ENCODE results near the gene ROMO1. TPM values are rescaled to one million over a fixed set of nuclear protein-coding genes. Genes with fewer than 3 reads are reported as not detected.

Gene ROMO1
- total RNA-seq, 1 donor from 2014 or later = 86.0 TPM

- intact Hi-C loops (cut with micrococcal nuclease) = no loop called here
Observed at GRCh38 chr20:35729283-35729807, 30.1 kb downstream of the ROMO1 start.

- intact Hi-C loops (cut with micrococcal nuclease) = loop anchor here (10.0 kb wide), 1 partner anchor 1205 kb away; no protein-coding TSS in a partner anchor
Observed at GRCh38 chr20:35729836-35730582, 30.8 kb downstream of the ROMO1 start.

- intact Hi-C loops (cut with micrococcal nuclease) = loop anchor here (1.0 to 10.0 kb wide), 2 partner anchors 8 to 1204 kb away; no protein-coding TSS in a partner anchor
Observed at GRCh38 chr20:35730583-35731468, 31.6 kb downstream of the ROMO1 start.

GRCh38 chr20:35731469-35731788 is 32.2 kb downstream of the ROMO1 start:
- intact Hi-C loops (cut with micrococcal nuclease) = loop anchor here (1.0 to 10.0 kb wide), 2 partner anchors 8 to 1203 kb away; no protein-coding TSS in a partner anchor

GRCh38 chr20:35731862-35732643 is 32.8 kb downstream of the ROMO1 start:
- intact Hi-C loops (cut with micrococcal nuclease) = loop anchor here (1.0 to 10.0 kb wide), 2 partner anchors 7 to 1203 kb away; no protein-coding TSS in a partner anchor

GRCh38 chr20:35732644-35732982 is 33.4 kb downstream of the ROMO1 start:
- intact Hi-C loops (cut with micrococcal nuclease) = loop anchor here (10.0 kb wide), 1 partner anchor 1202 kb away; no protein-coding TSS in a partner anchor

GRCh38 chr20:35734374-35734773 is 35.2 kb downstream of the ROMO1 start:
- intact Hi-C loops (cut with micrococcal nuclease) = loop anchor here (2.0 to 10.0 kb wide), 2 partner anchors 24 to 1200 kb away; no protein-coding TSS in a partner anchor

- intact Hi-C loops (cut with micrococcal nuclease) = loop anchor here (2.0 to 10.0 kb wide), 2 partner anchors 24 to 1200 kb away; no protein-coding TSS in a partner anchor
Observed at GRCh38 chr20:35734777-35735649, 35.8 kb downstream of the ROMO1 start.

- intact Hi-C loops (cut with micrococcal nuclease) = loop anchor here (2.0 to 10.0 kb wide), 2 partner anchors 25 to 1199 kb away; no protein-coding TSS in a partner anchor
Observed at GRCh38 chr20:35735826-35736470, 36.7 kb downstream of the ROMO1 start.

- intact Hi-C loops (cut with micrococcal nuclease) = loop anchor here (10.0 kb wide), 1 partner anchor 1197 kb away; no protein-coding TSS in a partner anchor
Observed at GRCh38 chr20:35737865-35738333, 38.7 kb downstream of the ROMO1 start.

GRCh38 chr20:35738410-35739179 is 39.4 kb downstream of the ROMO1 start:
- intact Hi-C loops (cut with micrococcal nuclease) = loop anchor here (1.0 to 10.0 kb wide), 2 partner anchors 7 to 1196 kb away; no protein-coding TSS in a partner anchor

GRCh38 chr20:35739294-35740163 is 40.3 kb downstream of the ROMO1 start:
- intact Hi-C loops (cut with micrococcal nuclease) = loop anchor here (1.0 to 10.0 kb wide), 7 partner anchors 8 to 1195 kb away; partner anchors contain the start of genes ACSS2, TGIF2 and TRPC4AP

GRCh38 chr20:35741892-35742740 is 42.9 kb downstream of the ROMO1 start, which contains the start of gene RBM39:
Gene RBM39 (minus strand): TSS chr20:35742260. CDS start chr20:35740874, 1,386 bp downstream.
- intact Hi-C loops (cut with micrococcal nuclease) = loop anchor here (1.0 to 10.0 kb wide), 16 partner anchors 29 to 1437 kb away; partner anchors contain the start of genes ACSS2, CEP250, CPNE1 and EDEM2

- intact Hi-C loops (cut with micrococcal nuclease) = loop anchor here (1.0 to 10.0 kb wide), 16 partner anchors 28 to 1436 kb away; partner anchors contain the start of genes ACSS2, CEP250, CPNE1 and EDEM2
Observed at GRCh38 chr20:35742741-35743523, 43.7 kb downstream of the ROMO1 start.

Data from T-helper 1 cell treated with Interleukin-12 subunit alpha and Interleukin-12 subunit beta and Interleukin-4 antibody, amounts not matched to agents 30 ng/mL and 1 ng/mL, for 36 hours (primary cell).